ENCODE data around the gene CELSR1.

GRCh38 chr22:46466255-46466676, 71.2 kb downstream of the CELSR1 start:
- TF ChIP-seq, protein P1, sequence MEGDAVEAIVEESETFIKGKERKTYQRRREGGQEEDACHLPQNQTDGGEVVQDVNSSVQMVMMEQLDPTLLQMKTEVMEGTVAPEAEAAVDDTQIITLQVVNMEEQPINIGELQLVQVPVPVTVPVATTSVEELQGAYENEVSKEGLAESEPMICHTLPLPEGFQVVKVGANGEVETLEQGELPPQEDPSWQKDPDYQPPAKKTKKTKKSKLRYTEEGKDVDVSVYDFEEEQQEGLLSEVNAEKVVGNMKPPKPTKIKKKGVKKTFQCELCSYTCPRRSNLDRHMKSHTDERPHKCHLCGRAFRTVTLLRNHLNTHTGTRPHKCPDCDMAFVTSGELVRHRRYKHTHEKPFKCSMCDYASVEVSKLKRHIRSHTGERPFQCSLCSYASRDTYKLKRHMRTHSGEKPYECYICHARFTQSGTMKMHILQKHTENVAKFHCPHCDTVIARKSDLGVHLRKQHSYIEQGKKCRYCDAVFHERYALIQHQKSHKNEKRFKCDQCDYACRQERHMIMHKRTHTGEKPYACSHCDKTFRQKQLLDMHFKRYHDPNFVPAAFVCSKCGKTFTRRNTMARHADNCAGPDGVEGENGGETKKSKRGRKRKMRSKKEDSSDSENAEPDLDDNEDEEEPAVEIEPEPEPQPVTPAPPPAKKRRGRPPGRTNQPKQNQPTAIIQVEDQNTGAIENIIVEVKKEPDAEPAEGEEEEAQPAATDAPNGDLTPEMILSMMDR (IDR thresholded peaks at IDR 0.05): no peak
- no peak for TF ChIP-seq POLR2AphosphoS5 (IDR thresholded peaks at IDR 0.05)
- no peak for TF ChIP-seq POLR2A (IDR thresholded peaks at IDR 0.05)
